Right atrium auricular region (tissue), 2 donors: ENCODE data around the gene PIGN. TPM values are rescaled to one million over a fixed set of nuclear protein-coding genes. Genes with fewer than 3 reads are reported as not detected.

Source experiments
- DNase-seq: peaks from one replicate; pipeline ENCODE4 v3.0.0-alpha.2; 2019; ENCODE audit warnings: low spot score
- H3K27ac ChIP-seq, 2 donors: fragments of 200-600 bp; sonication (generic); 1 replicate in 1 of 2; 2 replicates in 1 of 2; pipeline ENCODE4 v1.5.1; 2016 to 2019
- H3K27me3 ChIP-seq, 2 donors: fragments of 200-600 bp; sonication (generic); one replicate each; pipeline versions ENCODE4 v1.5.1 to v1.6.0; 2017 to 2019
- H3K36me3 ChIP-seq: fragments of 200-600 bp; sonication (generic); one replicate; pipeline ENCODE4 v1.5.1; 2016
- H3K4me1 ChIP-seq, 2 donors: fragments of 200-600 bp; sonication (generic); one replicate each; pipeline versions ENCODE4 v1.5.1 to v1.6.0; 2017 to 2019
- H3K4me3 ChIP-seq, 2 donors: fragments of 200-600 bp; sonication (generic); 1 replicate in 1 of 2; 2 replicates in 1 of 2; pipeline ENCODE4 v1.5.1; 2017 to 2019; ENCODE audit warnings: mild to moderate bottlenecking in 1 of 2, moderate library complexity in 1 of 2
- H3K9me3 ChIP-seq, 2 donors: fragments of 200-600 bp; sonication (generic); one replicate each; pipeline ENCODE4 v1.5.1; 2019
- total RNA-seq, 2 donors: library from RNA; depleted of rRNA; stranded (reverse); fragments of >200 nt; gene quantifications; one replicate each; pipeline ENCODE4 v1.1.0, GENCODE V29; 2016
- TF ChIP-seq, protein P1 (sequence below), 2 donors: fragments of 200-600 bp; sonication (generic); IDR thresholded peaks; one replicate each; pipeline ENCODE4 v1.5.1; 2019; ENCODE audit warnings: antibody characterized with exemption in 2 of 2

The PIGN gene
- total RNA-seq, 2 donors from 2014 or later, result 10.8 to 16.8 TPM

DNA sequence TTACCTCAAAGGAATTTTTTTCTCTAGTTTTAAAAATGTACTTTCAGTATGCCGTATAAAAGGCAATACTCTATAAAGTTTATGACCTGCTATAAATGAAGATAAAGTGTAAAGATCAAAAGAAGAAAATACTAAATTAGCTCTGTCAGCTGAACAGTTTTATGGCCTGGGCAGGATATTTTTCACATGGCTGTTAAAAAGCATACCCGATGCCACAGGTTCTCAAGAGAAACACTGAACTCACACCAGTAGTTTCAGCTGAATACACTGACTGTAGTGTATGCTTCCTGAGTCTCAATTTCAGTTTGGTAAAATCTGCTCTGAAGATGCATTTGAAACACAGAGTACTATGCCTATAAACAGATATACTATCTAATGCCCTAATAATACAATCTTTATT lies 126.0 kb downstream of the PIGN start:
- Histone ChIP-seq H3K4me1 (no peaks in the 10 kb centered on the region), H3K36me3 (no peaks in the 10 kb centered on the region), H3K27ac (no peak overlapping the region), H3K4me3 (no peak overlapping the region), H3K27me3 (no peaks in the 10 kb centered on the region), H3K9me3 (no peaks in the 10 kb centered on the region)
- TF ChIP-seq, protein P1, sequence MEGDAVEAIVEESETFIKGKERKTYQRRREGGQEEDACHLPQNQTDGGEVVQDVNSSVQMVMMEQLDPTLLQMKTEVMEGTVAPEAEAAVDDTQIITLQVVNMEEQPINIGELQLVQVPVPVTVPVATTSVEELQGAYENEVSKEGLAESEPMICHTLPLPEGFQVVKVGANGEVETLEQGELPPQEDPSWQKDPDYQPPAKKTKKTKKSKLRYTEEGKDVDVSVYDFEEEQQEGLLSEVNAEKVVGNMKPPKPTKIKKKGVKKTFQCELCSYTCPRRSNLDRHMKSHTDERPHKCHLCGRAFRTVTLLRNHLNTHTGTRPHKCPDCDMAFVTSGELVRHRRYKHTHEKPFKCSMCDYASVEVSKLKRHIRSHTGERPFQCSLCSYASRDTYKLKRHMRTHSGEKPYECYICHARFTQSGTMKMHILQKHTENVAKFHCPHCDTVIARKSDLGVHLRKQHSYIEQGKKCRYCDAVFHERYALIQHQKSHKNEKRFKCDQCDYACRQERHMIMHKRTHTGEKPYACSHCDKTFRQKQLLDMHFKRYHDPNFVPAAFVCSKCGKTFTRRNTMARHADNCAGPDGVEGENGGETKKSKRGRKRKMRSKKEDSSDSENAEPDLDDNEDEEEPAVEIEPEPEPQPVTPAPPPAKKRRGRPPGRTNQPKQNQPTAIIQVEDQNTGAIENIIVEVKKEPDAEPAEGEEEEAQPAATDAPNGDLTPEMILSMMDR (IDR thresholded peaks at IDR 0.05), result no peak
- DNase-seq, result no peak

DNA sequence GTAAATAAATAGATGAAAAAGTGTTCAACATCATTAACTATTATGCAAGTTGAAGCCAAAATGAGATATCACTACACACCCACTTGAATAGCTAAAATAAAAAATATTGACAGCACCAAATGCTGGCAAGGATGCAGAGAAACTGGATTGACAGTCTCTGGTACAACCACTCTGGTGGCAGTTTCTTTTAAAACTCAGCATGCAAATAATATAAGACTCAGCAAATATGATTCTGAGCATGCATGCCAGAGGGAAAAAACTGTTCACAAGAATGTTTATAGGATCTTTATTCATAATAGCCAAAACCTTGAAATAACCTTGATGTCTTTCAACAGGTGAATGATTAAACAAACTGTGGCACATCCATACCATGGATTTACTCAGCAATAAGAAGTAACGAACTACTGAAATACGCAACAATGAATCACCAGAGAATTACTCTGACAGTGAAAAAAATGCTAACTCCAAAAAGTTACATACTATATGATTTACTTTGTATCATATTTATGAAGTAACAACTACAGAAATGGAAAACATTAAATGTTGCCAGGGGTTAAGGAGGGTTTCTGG lies 131.8 kb downstream of the PIGN start:
- TF ChIP-seq, protein P1 (IDR thresholded peaks at IDR 0.05), result no peak
- H3K36me3 ChIP-seq, result no peaks in the 10 kb centered on the region

DNA sequence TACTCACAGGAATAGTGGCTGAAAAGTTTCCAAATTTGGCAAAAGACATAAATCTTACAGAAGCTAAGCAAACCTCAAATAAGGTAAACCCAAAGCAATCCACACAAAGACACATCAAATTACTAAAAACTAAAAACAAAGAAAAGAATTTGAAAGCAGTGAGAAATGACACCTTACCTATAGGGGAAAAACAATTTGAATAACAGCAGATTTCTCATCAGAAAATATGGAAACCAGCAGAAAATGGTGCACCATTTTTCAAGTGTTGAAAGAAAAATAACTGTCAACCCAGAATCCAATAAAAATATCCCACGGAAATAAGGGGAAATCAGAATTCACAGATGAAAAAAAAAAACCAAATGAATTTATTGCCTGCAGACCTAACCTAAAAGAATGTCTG lies 138.6 kb downstream of the PIGN start:
- peaks cover 0 to 9% of the 10 kb centered on the region in 2 donors for H3K9me3 ChIP-seq
- H3K27ac ChIP-seq, result no peak overlapping the region
- no peak for DNase-seq
- H3K36me3 ChIP-seq, result no peaks in the 10 kb centered on the region
- TF ChIP-seq, protein P1 (IDR thresholded peaks at IDR 0.05), result no peak
- no peaks in the 10 kb centered on the region for H3K4me1 ChIP-seq
- H3K4me3 ChIP-seq, result no peak overlapping the region
- no peaks in the 10 kb centered on the region for H3K27me3 ChIP-seq

More for the DNA sequence above, 131.8 kb downstream of the PIGN start:
- Histone ChIP-seq H3K4me3 (no peak overlapping the region), H3K27me3 (no peaks in the 10 kb centered on the region), H3K4me1 (no peaks in the 10 kb centered on the region), H3K9me3 (no peaks in the 10 kb centered on the region), H3K27ac (no peak overlapping the region)
- DNase-seq, result no peak

DNA sequence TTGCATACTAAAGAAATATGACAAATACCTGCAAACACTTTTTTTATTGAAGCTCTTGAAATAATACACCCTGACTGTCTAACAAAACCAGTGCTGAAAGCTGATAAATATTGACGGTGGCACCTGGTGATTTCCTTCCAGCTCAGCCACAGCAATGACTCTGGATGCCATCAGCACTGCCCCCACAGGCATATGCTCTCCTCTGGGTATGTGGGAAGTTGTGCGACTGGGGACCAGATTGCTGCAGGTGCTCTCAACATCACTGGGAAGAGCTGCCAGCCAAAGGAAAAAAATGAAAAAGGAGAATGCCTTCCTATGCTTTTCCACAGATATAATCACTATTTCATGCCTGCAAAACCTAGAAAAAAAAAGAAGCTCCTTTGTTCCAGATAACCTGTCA lies 141.5 kb downstream of the PIGN start:
- H3K36me3 ChIP-seq, result no peaks in the 10 kb centered on the region

DNA sequence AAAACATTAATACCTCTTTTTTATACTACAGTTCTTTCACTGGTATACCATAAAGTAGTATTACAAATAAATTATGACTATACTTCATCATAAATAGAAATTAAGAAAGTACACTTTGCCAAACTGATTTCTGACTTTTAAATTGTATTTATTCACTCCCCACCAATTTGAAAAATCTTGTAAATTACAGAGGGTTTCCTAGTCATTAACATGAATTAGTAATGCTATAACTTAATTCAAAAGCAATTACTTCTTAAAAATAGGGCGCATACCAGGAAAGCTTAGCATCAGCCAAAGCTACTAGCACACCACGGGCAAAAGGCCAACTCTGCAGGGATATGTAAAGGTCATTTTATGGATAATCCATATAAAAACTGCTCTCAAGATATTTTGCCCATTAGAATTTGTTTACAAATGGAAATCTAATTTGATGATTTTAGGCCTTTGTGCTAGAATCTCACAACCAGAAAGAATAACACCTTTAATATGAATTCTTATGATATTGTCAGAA lies 142.3 kb downstream of the PIGN start:
- Histone ChIP-seq H3K27me3 (no peaks in the 10 kb centered on the region), H3K27ac (no peak overlapping the region), H3K9me3 (peaks cover 0 to 9% of the 10 kb centered on the region in 2 donors), H3K4me3 (no peak overlapping the region), H3K36me3 (no peaks in the 10 kb centered on the region), H3K4me1 (no peaks in the 10 kb centered on the region)
- DNase-seq, result no peak
- TF ChIP-seq, protein P1 (IDR thresholded peaks at IDR 0.05), result no peak

More for the DNA sequence above, 141.5 kb downstream of the PIGN start:
- Histone ChIP-seq H3K27me3 (no peaks in the 10 kb centered on the region), H3K4me1 (no peaks in the 10 kb centered on the region), H3K27ac (no peak overlapping the region), H3K4me3 (no peak overlapping the region), H3K9me3 (peaks cover 0 to 9% of the 10 kb centered on the region in 2 donors)
- TF ChIP-seq, protein P1 (IDR thresholded peaks at IDR 0.05), result no peak
- DNase-seq, result no peak
